SK-N-MC (cell line): Measurements from ENCODE around the gene PLEKHM1.

Experiments used
- EZH2 ChIP-seq: fragments of 200-600 bp; sonication (generic); IDR thresholded peaks from one replicate; pipeline ENCODE4 v1.6.1; 2017; ENCODE audit warnings: antibody characterized with exemption
- FOXP2 ChIP-seq: optimal IDR thresholded peaks from 2 replicates; pipeline ENCODE3; 2011; ENCODE audit warnings: mild to moderate bottlenecking, moderate library complexity; ENCODE audit not compliant: insufficient read depth; ENCODE audit errors: extremely low read length, control extremely low read depth
- POLR2AphosphoS5 ChIP-seq: IDR thresholded peaks from 2 replicates; pipeline ENCODE4 v1.6.1; 2012; ENCODE audit warnings: mild to moderate bottlenecking, low read depth, low read length, borderline replicate concordance

DNA sequence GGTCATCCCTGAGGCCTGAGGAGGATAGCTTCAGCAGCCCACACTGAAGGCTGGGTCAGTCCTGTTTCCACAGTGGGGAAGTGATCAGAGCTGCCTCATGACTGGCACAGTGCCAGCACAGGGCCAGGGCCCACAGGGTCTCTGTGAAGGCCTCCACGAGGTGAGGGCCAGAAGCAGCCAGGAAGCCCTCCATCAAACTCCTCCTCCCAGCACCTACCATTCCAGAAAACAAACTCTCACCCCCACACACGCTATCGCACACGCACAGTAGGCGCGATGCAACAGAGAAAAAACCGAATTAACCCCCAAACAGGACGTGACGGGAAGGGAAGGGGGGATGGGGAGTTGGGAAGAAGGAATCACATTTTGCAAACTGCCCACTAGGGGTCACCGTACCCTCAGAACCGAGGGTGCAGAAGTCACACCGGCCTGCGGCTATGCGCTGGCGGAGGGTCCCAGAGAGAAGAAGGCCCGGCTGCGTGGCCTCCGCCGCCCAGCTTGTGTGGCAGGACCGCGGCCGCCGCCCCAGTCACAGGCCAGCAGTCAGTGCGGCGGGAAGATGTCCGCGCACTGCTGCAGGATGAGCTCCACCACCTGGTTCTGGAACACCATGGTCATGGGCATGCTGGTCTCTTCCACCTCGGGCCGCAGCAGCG lies 95.5 kb downstream of the PLEKHM1 start:
- TF ChIP-seq EZH2 (no peak), POLR2AphosphoS5 (no peak), FOXP2 (no peak)
